GM21526 (cell line): ENCODE data around the gene SEMA3D.
A peak's percentile ranks its signal among the peaks of the same experiment; 100 is the strongest.

Source experiments
- ATAC-seq: cut with Tn5 transposase; IDR thresholded peaks from one replicate; pipeline ENCODE4 v1.9.1; 2021; ENCODE audit warnings: moderate library complexity; ENCODE audit not compliant: unreplicated experiment, low FRiP score

SEMA3D gene

DNA sequence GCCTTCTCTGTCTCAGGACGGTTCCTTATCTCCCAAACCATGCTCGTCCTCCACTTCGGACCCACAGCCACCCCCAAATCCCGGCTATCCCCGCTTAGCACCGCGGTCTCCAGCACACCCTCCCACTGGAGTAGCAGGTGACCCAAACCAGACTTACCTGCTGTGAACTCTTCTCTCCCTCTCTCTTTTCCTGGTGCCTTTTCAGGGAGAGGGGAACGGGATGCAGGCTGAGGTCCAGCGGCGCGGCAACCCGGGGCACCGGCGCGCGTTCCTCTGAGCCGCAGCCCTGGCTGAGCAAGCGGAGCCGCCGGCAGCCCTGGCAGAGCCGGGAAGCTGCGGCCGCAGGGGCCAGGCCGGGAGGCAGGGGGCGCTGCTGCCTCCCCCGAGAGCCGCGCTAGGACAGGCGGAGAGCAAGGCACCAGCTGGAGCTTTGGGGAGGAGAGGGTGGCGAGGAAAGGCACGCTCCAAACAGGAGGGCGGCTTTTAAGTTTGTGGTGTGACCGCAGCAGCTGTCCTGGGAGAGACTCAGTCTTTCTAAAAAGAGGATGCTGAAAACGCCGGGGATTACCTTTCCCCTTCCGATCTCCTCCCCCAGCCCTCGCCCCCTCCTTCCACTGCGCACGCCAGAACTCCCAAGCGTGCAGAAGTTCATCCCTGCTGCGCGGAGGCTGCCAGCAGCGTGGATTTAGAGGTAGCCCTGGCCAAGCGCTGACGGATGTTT is at the start of gene SEMA3D:
Gene SEMA3D, minus strand, starts transcription at position 536 of the 721 bp plus-strand sequence. CDS start 65,165 bp downstream, outside the sequence.
- peak; percentile 95 for ATAC-seq

GRCh38 chr7:85234730-85235129 is 47.9 kb upstream of the SEMA3D start:
- no peak for ATAC-seq

DNA sequence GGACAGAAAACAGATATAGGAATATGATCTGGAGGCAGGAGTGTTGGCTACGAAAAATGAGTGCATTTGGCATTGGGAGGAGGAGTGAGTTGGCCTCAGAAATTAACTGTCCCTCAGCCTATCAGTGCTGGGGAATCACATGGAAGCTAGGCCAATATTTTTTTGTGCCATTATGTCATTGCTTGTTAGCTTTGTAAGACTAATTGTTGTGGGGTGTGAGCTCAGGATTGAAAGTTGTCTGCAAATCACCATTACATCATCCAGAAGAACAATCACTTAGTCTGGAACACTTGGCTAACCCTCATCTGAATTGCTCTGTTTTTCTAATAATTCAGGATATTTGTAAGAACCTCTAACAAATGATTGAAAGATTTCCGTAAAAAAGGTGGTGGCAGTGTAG is 45.2 kb upstream of the SEMA3D start:
- ATAC-seq, result no peak

GRCh38 chr7:85230623-85231022 is 43.8 kb upstream of the SEMA3D start:
- no peak for ATAC-seq

DNA sequence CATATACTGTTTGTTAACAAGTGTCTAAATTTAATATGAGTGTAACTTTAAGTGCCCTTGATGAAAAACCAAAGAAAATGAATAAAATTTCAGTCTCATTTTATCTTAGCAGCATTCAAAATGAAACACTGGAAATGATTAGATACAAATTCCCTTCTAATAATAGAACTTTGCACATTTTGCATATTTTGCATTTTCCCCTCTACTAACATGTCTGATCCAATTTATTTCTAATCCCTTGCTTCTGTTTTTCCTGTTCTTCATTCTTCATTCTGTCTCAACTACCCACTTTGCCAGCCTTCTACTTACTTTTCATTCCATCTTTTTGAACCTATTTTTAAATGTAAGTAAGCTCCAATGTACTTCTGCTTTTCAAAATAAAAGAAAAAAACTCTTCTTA is 42.7 kb upstream of the SEMA3D start:
- ATAC-seq, result no peak

DNA sequence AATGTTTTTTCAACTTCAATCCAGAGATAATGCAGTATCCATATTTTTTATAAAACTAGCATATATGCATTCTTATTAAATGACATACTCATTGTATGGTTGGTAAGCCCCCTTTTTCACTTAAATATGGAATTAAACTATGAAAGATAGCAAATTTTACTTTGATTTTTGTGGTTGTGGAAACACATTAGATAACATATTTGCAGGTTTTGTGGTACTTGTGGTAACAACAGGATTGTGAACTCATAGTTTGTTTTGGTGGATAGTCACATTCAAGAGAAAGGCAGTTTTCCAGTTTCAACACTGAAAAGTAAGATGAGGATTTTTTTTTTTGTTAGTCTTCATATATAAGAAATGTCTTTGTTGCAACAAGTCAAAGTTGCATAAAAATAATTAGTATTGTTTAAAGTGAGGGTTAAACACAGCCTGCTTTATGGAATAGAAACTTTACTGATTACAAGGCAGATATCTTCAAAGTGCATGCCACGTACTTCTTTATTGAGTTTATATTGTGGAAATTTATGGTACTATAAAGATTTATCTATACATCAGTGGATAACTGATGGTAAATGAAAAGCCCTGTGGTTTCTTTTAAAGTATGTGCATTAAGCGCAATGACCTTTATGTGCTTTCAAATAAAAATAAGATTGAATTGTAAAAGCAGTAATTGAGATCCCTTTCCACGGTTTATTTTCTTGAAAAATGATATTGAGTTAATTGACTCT is 39.7 kb upstream of the SEMA3D start:
- no peak for ATAC-seq

- no peak for ATAC-seq
Measured at GRCh38 chr7:85224171-85224570, 37.3 kb upstream of the SEMA3D start.

GRCh38 chr7:85222522-85222921 is 35.7 kb upstream of the SEMA3D start:
- no peak for ATAC-seq

- ATAC-seq, result no peak
Measured at GRCh38 chr7:85221796-85222195, 34.9 kb upstream of the SEMA3D start.

- no peak for ATAC-seq
Measured at GRCh38 chr7:85220651-85221050, 33.8 kb upstream of the SEMA3D start.

DNA sequence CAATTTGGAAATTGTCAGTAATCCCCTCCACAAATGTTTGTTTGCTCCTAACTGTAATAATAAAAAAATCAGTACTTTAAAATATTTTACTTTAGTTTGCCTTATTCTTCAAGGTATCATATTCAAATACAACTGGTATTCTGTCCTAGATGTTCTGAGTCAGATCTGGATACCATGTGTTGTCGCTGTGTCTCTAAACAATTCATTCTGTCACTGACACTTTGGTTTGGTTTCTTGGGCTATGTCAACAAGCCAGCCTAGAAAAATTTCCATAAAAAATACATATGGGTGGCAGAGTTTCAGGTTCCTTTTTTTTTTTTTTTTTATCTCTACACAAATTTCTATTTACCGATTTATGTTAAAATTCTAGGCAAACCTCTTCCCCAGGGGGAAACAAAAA is 33.2 kb upstream of the SEMA3D start:
- no peak for ATAC-seq

DNA sequence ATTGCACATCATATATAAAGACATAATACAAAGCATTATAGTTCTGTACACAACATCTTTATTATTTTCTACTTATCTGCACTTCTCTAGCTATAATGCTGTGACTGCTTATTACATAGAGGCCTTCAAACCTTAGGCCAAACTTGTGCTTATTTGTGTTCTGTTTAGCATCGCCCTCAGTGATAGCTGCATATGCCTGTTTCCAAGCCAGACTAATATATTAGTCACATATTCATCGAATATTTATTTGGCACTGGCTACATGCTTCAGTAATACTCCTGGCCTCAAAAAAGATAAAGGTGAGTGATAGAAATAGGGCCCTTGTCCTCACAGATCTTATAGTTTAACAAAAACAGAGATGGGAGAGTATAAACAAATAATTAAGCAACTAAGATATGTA is 30.2 kb upstream of the SEMA3D start:
- ATAC-seq, result no peak

DNA sequence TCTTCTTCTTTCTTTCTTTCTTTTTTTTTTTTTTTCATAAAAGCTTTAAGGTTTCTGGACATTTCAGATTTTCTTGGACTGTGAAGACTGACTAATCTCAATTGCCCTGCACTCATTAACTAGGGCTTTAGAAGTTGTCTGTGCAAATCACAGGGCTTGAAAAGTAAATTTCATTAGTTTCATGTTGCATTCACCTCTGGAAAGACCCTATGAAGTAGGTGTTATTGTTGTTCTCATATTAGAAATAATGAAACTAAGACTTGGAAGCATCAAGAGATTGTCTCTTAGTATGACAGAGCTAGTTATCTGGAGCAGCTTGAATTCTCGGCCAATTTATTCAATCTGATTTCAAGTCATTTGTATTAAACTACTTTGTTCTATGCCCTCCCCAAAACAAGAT is 28.2 kb upstream of the SEMA3D start:
- ATAC-seq, result peak; percentile 68

DNA sequence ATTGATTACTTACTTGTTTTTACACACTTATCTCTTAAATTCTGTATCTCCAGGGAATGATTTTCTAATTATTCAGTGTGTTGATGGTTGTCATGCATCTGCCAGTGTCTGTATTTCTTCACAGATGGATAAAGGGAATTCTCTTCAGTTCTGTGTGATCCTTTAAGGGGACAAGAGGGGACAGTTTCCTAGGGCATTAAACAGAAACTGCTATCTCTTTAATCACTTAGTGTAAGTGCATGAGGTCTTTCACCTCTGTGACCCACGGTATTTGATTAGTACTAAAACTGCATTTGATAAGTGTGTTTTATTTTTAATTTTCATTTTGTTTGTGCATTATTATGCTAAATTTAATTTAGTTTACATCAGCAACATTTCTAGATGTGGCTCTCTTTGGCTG is 26.6 kb upstream of the SEMA3D start:
- ATAC-seq, result no peak

DNA sequence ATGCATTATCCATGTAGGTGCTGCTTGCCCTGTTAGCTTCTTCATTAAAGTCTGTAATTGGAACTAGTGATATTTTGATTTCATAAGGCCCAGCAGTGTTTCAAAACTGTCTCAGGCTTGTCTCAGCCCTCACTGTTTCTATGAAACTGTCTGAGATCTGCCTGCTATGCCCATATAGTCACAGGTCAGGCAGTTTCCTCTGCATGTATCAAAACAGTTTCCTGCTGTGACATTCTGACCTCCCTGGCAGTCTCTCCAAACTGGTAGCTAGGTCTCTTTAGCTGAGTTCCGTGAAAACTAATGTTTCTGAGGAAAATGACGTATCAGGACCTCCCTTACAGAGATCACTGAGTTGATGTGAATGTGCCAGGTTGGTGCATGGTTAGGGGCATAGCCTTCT is 18.9 kb upstream of the SEMA3D start:
- no peak for ATAC-seq

GRCh38 chr7:85204496-85204895 is 17.6 kb upstream of the SEMA3D start:
- ATAC-seq, result no peak

GRCh38 chr7:85204061-85204460 is 17.2 kb upstream of the SEMA3D start:
- ATAC-seq, result no peak

DNA sequence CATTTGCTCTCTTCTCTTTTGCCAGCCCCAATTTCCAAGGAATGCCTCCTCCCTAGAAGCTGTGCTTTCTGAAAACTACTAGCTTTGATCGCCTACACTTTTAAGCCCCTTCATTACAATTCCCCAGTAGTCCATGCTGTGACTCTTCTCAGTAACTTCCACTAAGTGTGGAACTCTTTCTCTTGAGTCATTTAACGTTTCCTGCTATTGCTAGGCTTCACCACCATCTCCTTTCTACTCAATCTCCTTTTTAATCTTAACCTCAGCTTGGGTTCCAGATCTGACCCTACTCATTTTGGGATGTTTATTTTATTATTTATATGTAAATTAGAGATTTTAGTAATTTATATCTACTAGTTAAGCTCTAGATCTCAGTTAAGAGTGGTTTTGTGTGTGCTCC is 14.4 kb upstream of the SEMA3D start:
- ATAC-seq, result no peak

GRCh38 chr7:85196696-85197095 is 9.8 kb upstream of the SEMA3D start:
- no peak for ATAC-seq

GRCh38 chr7:85191383-85191782 is 4.5 kb upstream of the SEMA3D start:
- ATAC-seq, result no peak

GRCh38 chr7:85186083-85186520 is 754 bp downstream of the SEMA3D start:
- ATAC-seq, result peak; percentile 39

GRCh38 chr7:85185424-85186082 is 1.3 kb downstream of the SEMA3D start:
- ATAC-seq, result no peak
